ENCODE measurements around the gene LMAN2. TPM values are rescaled to one million over a fixed set of nuclear protein-coding genes. Genes with fewer than 3 reads are reported as not detected.

Gene LMAN2
- total and polyA plus RNA-seq, 2 experiments from 2014 or later: 163 to 261 TPM

- H3K27ac ChIP-seq: peak overlapping the region; percentile 42
- peaks cover 15% of the 10 kb centered on the region for H3K36me3 ChIP-seq
These were observed 49.8 kb downstream of the LMAN2 start for GRCh38 chr5:177301503-177302165.

GRCh38 chr5:177300951-177301350 lies 50.5 kb downstream of the LMAN2 start:
- peak overlapping the region; percentile 50 for H3K27ac ChIP-seq
- H3K27me3 ChIP-seq: no peaks in the 10 kb centered on the region
- DNase-seq (ENCODE audit: low read depth in 1 of 2, low spot score in 1 of 2): no peak
- peaks cover 6% of the 10 kb centered on the region for H3K4me1 ChIP-seq (ENCODE audit: low read depth)
- no peaks in the 10 kb centered on the region for H3K9me3 ChIP-seq (ENCODE audit: low read depth)
- no peak for TF ChIP-seq CTCF (IDR thresholded peaks at IDR 0.05; ENCODE audit: low read depth, low read length)
- H3K36me3 ChIP-seq: peaks cover 13% of the 10 kb centered on the region
- H3K4me3 ChIP-seq: no peak overlapping the region

More at GRCh38 chr5:177301503-177302165, 49.8 kb downstream of the LMAN2 start:
- Histone ChIP-seq H3K9me3 (ENCODE audit: low read depth) (no peaks in the 10 kb centered on the region), H3K27me3 (no peaks in the 10 kb centered on the region), H3K4me1 (ENCODE audit: low read depth) (peaks cover 6% of the 10 kb centered on the region), H3K4me3 (no peak overlapping the region)
- DNase-seq (ENCODE audit: low read depth in 1 of 2, low spot score in 1 of 2): no peak
- TF ChIP-seq CTCF (IDR thresholded peaks at IDR 0.05; ENCODE audit: low read depth, low read length): no peak

GRCh38 chr5:177300236-177300880 lies 51.1 kb downstream of the LMAN2 start:
- no peak for TF ChIP-seq CTCF (IDR thresholded peaks at IDR 0.05; ENCODE audit: low read depth, low read length)
- Histone ChIP-seq H3K27ac (peak overlapping the region; percentile 50), H3K27me3 (no peaks in the 10 kb centered on the region), H3K36me3 (peaks cover 15% of the 10 kb centered on the region), H3K4me1 (ENCODE audit: low read depth) (peaks cover 6% of the 10 kb centered on the region), H3K9me3 (ENCODE audit: low read depth) (no peaks in the 10 kb centered on the region), H3K4me3 (no peak overlapping the region)
- DNase-seq (ENCODE audit: low read depth in 1 of 2, low spot score in 1 of 2): peak; percentile 47 to 82

GRCh38 chr5:177299697-177300096 lies 51.8 kb downstream of the LMAN2 start:
- TF ChIP-seq CTCF (IDR thresholded peaks at IDR 0.05; ENCODE audit: low read depth, low read length): no peak
- Histone ChIP-seq H3K27ac (peak overlapping the region; percentile 50), H3K27me3 (no peaks in the 10 kb centered on the region), H3K9me3 (ENCODE audit: low read depth) (no peaks in the 10 kb centered on the region), H3K4me3 (no peak overlapping the region), H3K36me3 (peaks cover 20% of the 10 kb centered on the region), H3K4me1 (ENCODE audit: low read depth) (peaks cover 4% of the 10 kb centered on the region)
- DNase-seq (ENCODE audit: low read depth in 1 of 2, low spot score in 1 of 2): no peak

GRCh38 chr5:177297922-177298321 lies 53.5 kb downstream of the LMAN2 start:
- Histone ChIP-seq H3K4me1 (ENCODE audit: low read depth) (no peaks in the 10 kb centered on the region), H3K9me3 (ENCODE audit: low read depth) (no peaks in the 10 kb centered on the region), H3K27ac (no peak overlapping the region), H3K36me3 (peaks cover 34% of the 10 kb centered on the region), H3K27me3 (no peaks in the 10 kb centered on the region), H3K4me3 (no peak overlapping the region)
- DNase-seq (ENCODE audit: low read depth in 1 of 2, low spot score in 1 of 2): no peak
- no peak for TF ChIP-seq CTCF (IDR thresholded peaks at IDR 0.05; ENCODE audit: low read depth, low read length)
